Peyer's patch (tissue), 4 donors: Measurements from ENCODE around the gene UACA.

Experiments
- POLR2A ChIP-seq, 2 donors: fragments of 450-650 bp; IDR thresholded peaks; one replicate each; pipeline ENCODE4 v1.5.1; 2017; ENCODE audit warnings: antibody characterized with exemption in 2 of 2, mild to moderate bottlenecking in 2 of 2, moderate library complexity in 2 of 2
- TF ChIP-seq, protein P1 (sequence below), 6 experiments: fragments of 450-650 bp in 4 of 6; fragments of 200-600 bp in 2 of 6; sonication (generic) in 1 of 6; IDR thresholded peaks; one replicate each; pipeline ENCODE4 v1.5.1; 2017 to 2019; ENCODE audit warnings: antibody characterized with exemption in 6 of 6, mild to moderate bottlenecking in 3 of 6, moderate library complexity in 1 of 6

DNA sequence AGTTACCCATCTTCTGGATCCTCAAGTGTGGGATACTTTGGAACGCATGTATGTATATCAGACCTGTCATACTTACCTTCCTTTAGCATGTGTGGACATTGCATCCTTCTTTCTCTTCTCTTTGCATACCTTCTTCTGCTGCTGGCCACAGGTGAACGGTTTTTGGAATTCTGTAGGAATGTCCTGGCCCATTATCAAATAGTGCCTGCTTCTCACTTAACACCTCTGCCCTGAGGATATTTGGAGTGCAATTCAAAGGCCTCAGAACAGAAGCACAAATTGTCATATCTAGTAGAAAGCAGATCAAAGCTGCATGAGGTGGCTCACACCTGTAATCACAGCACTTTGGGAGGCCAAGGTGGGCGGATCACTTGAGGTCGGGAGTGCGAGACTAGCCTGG lies 34.1 kb upstream of the UACA start:
- TF ChIP-seq, protein P1, sequence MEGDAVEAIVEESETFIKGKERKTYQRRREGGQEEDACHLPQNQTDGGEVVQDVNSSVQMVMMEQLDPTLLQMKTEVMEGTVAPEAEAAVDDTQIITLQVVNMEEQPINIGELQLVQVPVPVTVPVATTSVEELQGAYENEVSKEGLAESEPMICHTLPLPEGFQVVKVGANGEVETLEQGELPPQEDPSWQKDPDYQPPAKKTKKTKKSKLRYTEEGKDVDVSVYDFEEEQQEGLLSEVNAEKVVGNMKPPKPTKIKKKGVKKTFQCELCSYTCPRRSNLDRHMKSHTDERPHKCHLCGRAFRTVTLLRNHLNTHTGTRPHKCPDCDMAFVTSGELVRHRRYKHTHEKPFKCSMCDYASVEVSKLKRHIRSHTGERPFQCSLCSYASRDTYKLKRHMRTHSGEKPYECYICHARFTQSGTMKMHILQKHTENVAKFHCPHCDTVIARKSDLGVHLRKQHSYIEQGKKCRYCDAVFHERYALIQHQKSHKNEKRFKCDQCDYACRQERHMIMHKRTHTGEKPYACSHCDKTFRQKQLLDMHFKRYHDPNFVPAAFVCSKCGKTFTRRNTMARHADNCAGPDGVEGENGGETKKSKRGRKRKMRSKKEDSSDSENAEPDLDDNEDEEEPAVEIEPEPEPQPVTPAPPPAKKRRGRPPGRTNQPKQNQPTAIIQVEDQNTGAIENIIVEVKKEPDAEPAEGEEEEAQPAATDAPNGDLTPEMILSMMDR (IDR thresholded peaks at IDR 0.05), result no peak
- TF ChIP-seq POLR2A (IDR thresholded peaks at IDR 0.05), result no peak
